H1 (cell line): ENCODE data around the gene ACVR2A. TPM values are rescaled to one million over a fixed set of nuclear protein-coding genes. Genes with fewer than 3 reads are reported as not detected.

Experiments
- ATF2 ChIP-seq: IDR thresholded peaks from 2 replicates; pipeline ENCODE4 v1.6.1; 2012; ENCODE audit warnings: low read length, inconsistent platforms
- BCL11A ChIP-seq, 2 experiments: IDR thresholded peaks; one replicate each; pipeline ENCODE4 v1.6.1; 2011; ENCODE audit warnings: low read depth in 2 of 2, low read length in 2 of 2, mild to moderate bottlenecking in 2 of 2
- TAF7 ChIP-seq: optimal IDR thresholded peaks from 2 replicates; pipeline ENCODE3; 2011; ENCODE audit warnings: low read depth, mild to moderate bottlenecking, inconsistent platforms, low read length, moderate library complexity, borderline replicate concordance
- polyA plus RNA-seq, 7 experiments: library from polyadenylated mRNA; depleted of rRNA in 3 of 7; stranded (reverse) in 5 of 7; unstranded in 2 of 7; fragments of >200 nt in 5 of 7; fragments of 200-250 nt in 2 of 7; gene quantifications; 1 replicate in 5 of 7; 2 replicates in 1 of 7; 4 replicates in 1 of 7; pipeline versions ENCODE4 v1.2.1 to v1.2.3, GENCODE V29; 2011 to 2013; ENCODE audit warnings: missing spikeins in 2 of 7, mixed read lengths in 2 of 7
- total RNA-seq: library from RNA; stranded (reverse); fragmentation: NEBNext Ultra II Directional; extraction: Animal tissue kit (Norgen Biotek cat#: 25700); gene quantifications from 2 replicates; pipeline ENCODE4 v1.2.1, GENCODE V29; 2021

The ACVR2A gene
- total and polyA plus RNA-seq, 2 of the 8 experiments (the other 6 are each of a cell fraction or from before 2014, with no cell fraction given) = 3.4 to 18.1 TPM

DNA sequence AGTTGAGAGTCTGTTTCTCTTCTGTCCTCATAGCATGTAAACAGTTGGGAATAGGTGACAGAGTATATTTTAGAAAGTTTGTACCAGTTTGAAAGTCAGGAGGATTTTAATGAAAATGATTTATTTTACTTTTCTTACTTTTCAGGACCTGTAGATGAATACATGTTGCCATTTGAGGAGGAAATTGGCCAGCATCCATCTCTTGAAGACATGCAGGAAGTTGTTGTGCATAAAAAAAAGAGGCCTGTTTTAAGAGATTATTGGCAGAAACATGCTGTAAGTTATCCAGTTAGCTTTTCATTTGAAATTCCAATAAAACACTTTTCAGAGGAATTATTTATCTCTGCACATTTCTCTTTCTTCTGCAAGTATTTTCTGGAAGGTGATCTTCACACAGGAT is 81.1 kb downstream of the ACVR2A start (continued):
- TF ChIP-seq TAF7 (no peak), BCL11A (IDR thresholded peaks at IDR 0.05; ENCODE audit: low read depth in 2 of 2, low read length in 2 of 2) (no peak), ATF2 (no peak)
